ENCODE results near the gene TREML1. TPM values are rescaled to one million over a fixed set of nuclear protein-coding genes. Genes with fewer than 3 reads are reported as not detected.
"Not testable (repeated sequence)": the region's sequence is repeated elsewhere in the genome, so short reads cannot be mapped to it uniquely, and the experiment has no call there.

TREML1 gene
- total RNA-seq, 4 donors from 2014 or later, result 8.2 TPM; not detected in 3

DNA sequence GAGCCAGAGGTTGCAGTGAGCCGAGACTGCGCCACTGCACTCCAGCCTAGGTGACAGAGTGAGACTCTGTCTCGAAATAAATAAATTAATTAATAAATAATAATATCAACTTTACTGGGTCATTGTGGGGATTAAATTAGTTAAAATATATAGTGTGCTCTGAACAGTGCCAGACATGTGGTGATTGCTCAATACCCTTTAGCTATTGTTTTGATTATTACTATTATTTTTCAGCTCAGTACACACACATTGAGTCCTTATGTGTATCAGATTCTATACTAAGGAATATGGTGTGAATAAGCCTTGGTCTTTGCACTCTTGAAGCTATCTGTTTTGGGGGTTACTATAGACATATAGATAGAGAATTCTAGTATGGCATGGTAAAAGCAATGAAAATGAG lies 28.9 kb downstream of the TREML1 start:
- H3K27me3 ChIP-seq, result no peaks in the 10 kb centered on the region
- H3K4me3 ChIP-seq, result no peak overlapping the region
- no peaks in the 10 kb centered on the region for H3K4me1 ChIP-seq
- H3K36me3 ChIP-seq, result no peaks in the 10 kb centered on the region
- no peaks in the 10 kb centered on the region for H3K9me3 ChIP-seq
- H3K27ac ChIP-seq, result no peak overlapping the region
- intact Hi-C loops (cut with DNase I; ENCODE audit: low total_unique reads), result no loop called here
- DNase-seq, result no peak
- TF ChIP-seq CTCF (IDR thresholded peaks at IDR 0.05) (no peak), POLR2A (IDR thresholded peaks at IDR 0.05) (no peak)

GRCh38 chr6:41122918-41123317 lies 31.2 kb downstream of the TREML1 start:
- Histone ChIP-seq H3K4me3 (no peak overlapping the region), H3K9me3 (no peaks in the 10 kb centered on the region), H3K27me3 (no peaks in the 10 kb centered on the region), H3K27ac (no peak overlapping the region), H3K4me1 (no peaks in the 10 kb centered on the region), H3K36me3 (no peaks in the 10 kb centered on the region)
- DNase-seq, result no peak
- intact Hi-C loops (cut with DNase I; ENCODE audit: low total_unique reads), result no loop called here
- TF ChIP-seq POLR2A (IDR thresholded peaks at IDR 0.05) (no peak), CTCF (IDR thresholded peaks at IDR 0.05) (no peak)

- Histone ChIP-seq H3K36me3 (no peaks in the 10 kb centered on the region), H3K9me3 (no peaks in the 10 kb centered on the region), H3K4me1 (no peaks in the 10 kb centered on the region), H3K27ac (no peak overlapping the region), H3K4me3 (no peak overlapping the region), H3K27me3 (no peaks in the 10 kb centered on the region)
- TF ChIP-seq POLR2A (IDR thresholded peaks at IDR 0.05) (no peak), CTCF (IDR thresholded peaks at IDR 0.05) (no peak)
- intact Hi-C loops (cut with DNase I; ENCODE audit: low total_unique reads), result no loop called here
- DNase-seq, result no peak
Measured at GRCh38 chr6:41122373-41122772, 31.8 kb downstream of the TREML1 start.

GRCh38 chr6:41120058-41120457 lies 34.1 kb downstream of the TREML1 start:
- DNase-seq, result no peak
- Histone ChIP-seq H3K4me1 (no peaks in the 10 kb centered on the region), H3K4me3 (no peak overlapping the region), H3K27me3 (no peaks in the 10 kb centered on the region), H3K9me3 (no peaks in the 10 kb centered on the region), H3K27ac (no peak overlapping the region), H3K36me3 (no peaks in the 10 kb centered on the region)
- TF ChIP-seq POLR2A (IDR thresholded peaks at IDR 0.05), result no peak
- no peak for TF ChIP-seq CTCF (IDR thresholded peaks at IDR 0.05)
- intact Hi-C loops (cut with DNase I; ENCODE audit: low total_unique reads), result no loop called here

DNA sequence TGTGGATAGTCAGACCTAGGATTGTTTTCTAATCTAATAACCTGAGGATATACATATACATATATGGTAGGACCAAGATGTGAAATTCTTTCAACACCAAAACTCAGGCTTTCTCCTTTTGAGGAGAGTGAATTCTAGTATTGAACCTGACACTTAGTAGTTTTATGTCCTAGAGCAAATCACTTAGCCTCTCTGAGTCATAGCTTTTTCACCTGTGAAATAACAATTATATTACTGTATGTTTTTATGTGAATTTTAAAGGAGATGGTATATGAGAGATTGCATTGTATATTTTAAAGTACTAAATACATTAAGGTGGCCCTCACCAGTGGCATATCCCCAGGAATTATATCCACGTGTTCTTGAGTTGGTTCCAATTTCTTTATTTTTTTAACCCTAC lies 34.6 kb downstream of the TREML1 start:
- Histone ChIP-seq H3K27me3 (no peaks in the 10 kb centered on the region), H3K9me3 (no peaks in the 10 kb centered on the region), H3K4me3 (no peak overlapping the region), H3K27ac (no peak overlapping the region), H3K4me1 (no peaks in the 10 kb centered on the region), H3K36me3 (no peaks in the 10 kb centered on the region)
- TF ChIP-seq POLR2A (IDR thresholded peaks at IDR 0.05) (no peak), CTCF (IDR thresholded peaks at IDR 0.05) (no peak)
- intact Hi-C loops (cut with DNase I; ENCODE audit: low total_unique reads), result no loop called here
- no peak for DNase-seq

DNA sequence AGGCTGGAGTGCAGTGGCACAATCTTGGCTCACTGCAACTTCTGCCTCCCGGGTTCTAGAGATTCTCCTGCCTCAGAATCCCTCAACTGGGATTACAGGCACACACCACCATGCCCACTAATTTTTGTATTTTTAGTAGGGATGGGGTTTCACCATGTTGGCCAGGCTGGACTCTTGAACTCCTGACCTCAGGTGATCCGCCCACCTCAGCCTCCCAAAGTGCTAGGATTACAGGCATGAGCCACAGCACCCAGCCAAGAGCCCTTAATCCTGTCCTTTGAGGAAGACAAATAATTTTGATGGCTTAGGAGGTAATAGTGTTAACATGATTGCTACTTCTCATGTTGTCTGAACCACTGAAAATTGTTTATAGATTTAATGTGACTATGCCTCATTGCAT lies 39.1 kb downstream of the TREML1 start:
- H3K27me3 ChIP-seq; DNase-seq; H3K9me3 ChIP-seq; H3K4me3 ChIP-seq; H3K4me1 ChIP-seq; intact Hi-C loops (cut with DNase I; ENCODE audit: low total_unique reads); H3K36me3 ChIP-seq; H3K27ac ChIP-seq: not testable (repeated sequence)

All from uterus (tissue), 4 donors.